GM18858 (cell line): ENCODE measurements around the gene PRSS12.

Source experiments
- ATAC-seq: cut with Tn5 transposase; IDR thresholded peaks from one replicate; pipeline ENCODE4 v1.9.1; 2021; ENCODE audit not compliant: unreplicated experiment

Gene PRSS12

DNA sequence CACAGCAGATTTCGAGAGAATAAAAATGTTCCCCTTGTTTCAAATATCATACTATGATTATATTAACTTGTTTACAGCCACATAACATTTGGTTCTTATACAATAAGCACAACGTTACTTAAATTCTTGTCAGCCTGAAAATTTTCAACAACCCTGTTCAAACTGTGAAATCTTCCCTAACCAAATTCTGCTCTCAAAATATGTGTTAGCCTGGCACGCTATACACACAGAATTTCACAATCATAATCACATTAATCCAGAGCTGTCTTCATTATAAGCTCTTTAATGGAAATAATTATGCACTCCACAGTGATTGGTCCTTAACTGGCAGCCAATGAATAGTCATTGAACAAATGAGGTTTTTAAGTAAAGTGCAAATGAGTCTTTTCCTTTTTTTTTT, 7.3 kb upstream of the PRSS12 start:
- ATAC-seq: no peak

DNA sequence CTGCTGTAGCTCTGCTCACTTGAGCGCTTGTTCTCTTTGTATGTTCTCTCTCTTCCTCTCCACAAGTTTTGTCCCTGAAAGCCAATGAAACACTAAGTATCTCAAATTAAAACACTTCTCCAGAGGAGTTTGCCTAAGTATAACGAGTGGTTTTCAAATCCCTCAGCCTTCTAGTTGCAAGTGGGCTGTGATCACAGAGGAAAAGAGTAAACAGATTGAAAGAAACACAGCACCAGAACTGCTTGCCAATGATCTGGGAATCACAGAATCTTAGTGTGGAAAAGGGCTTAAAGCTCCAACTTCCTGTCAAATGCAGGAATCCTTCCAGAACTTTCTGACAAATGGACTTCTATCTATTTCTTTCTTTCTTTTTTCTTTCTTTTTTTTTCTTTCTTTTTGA, 4.8 kb upstream of the PRSS12 start:
- no peak for ATAC-seq

DNA sequence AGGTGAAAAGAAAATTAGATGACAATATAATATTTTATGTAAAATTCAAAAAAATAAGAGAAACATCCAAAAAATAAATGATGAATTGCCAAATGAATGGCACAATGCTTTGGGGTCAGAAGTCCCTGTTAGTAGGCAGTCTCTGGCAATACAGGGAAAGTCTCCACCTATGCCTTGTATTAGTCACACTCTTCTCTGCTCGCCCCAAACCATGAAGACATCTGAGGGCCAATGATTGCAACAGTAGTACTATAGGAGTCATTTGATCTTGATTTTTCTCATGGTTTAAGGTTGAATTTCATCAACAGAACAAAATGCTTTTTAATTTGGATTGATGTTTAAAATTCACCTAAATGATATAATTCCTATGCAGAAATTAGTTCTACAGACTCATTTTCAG, 3.9 kb upstream of the PRSS12 start:
- ATAC-seq: no peak

DNA sequence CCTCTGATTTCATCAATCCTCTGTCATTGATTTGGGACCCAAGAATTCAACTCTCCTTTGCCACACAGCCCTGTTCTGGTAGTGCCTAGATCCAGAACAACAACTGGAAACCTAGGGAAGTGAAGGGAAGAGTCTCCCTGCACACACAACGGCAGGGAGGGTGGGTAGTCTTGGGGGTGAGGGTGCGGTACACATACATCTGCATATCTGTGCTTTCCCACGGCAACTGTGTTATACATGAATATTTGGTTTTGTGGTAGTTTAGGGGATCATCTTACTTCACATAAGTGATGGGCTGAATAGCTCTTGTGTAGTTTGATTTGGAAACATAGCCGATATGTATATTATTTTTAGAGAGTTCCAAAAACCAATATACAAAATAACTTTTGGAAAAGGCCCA, 3.3 kb upstream of the PRSS12 start:
- no peak for ATAC-seq

DNA sequence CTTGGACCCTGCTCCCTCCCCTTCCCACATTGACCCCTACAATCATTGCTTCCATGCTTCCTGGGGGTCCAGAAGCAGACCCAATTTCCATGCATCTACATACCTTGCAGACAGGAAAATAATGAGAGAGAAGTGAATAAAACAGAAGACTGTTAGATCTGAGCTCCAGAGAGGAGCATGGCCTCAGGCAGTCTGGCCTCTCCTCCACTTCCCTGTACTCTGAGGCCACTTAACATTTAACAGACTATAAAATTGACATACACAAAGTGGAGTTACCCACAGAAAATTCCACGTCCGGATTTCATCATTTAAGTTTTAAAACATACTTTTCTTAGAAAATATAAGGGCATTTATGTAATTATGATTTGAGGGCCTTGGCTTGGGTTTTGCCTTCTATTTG, 2.1 kb upstream of the PRSS12 start:
- no peak for ATAC-seq

DNA sequence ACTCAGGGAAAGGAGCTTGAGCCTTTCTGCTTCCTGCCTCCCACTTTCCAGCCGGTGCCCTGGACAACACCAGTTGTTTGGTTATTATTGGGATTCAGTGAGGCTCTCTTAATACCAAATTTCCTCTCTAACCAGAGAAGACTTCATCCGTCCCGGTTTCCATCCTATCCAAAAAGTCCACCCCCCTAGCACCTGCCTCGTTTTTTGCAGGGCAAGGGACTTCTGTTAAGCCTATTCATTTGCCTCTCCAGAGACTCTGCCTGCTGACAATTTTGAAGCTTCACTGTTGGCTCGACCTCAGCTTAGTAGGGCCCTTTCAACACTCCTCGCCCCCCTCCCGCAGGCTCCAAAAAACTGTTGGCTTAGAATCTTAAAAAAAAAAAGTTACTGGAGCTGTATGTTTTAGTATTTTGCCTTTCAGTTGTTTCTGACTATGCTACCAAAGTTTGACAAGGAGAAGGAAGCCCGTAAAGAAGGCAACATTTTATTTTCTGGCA, 779 bp upstream of the PRSS12 start:
- no peak for ATAC-seq

DNA sequence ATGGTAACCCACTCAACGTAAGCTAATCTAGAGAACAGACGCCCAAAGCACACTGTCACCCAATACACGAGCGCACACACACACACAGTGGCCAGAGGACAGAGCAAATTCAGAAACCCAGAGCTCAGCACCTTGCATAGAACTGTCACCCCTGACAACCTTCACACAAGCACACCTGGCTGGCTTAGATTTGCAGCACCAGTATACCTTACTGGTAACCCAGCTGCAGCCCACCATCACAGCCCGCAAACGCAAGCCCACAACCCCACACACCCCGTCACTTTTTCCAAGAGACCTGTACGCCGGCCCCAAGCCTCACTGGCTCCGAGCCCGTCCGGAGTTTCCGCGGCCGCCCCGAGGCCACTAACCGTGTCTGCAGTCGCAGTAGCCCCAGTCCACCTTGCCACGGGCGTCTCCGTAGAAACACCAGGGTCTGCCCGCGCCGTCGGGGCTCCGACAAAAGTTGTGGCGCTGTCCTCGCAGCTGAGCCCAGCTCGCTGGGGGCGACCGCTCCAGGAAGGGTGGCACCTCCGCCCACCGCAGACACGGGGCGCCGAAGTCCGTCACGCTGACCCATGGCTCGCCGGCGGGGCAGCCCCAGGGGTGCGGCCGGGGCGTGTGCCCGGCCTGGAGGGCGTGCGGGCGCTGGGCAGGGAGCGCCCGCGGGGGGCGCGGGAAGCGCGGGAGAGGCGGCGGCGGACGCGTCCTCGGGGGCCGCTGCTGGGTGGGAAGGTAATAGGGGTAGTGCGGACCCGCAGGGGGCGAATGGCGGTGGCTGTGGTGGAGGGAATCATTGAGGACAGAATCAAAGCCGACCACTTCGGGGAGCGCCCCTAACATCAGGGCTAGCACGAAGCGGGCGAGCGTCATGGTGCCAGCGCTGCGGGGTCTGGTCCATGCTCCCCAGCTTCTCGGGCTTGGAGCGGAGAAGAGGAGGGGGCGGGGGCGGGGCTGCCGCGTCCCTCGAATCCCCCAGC, 664 bp downstream of the PRSS12 start:
- ATAC-seq: peak; percentile 10

DNA sequence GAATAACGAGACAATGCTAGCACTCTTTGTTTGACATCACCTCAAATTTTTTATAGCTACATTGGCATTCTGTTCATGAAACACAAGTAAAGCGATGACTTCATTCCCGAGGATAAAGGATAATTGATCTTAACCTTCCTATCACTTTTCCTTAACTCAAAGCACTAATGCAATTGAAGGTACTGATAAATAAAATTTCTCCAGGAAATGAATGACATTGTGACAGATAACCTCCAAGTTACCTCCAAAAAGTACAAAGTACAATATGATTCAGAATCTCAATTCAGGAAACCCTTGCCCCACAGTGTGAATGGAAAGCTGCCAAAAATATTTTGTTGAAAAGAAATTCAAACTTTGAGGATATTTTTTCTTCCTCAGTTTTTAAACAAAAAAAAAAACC, 1.8 kb downstream of the PRSS12 start:
- ATAC-seq: no peak

DNA sequence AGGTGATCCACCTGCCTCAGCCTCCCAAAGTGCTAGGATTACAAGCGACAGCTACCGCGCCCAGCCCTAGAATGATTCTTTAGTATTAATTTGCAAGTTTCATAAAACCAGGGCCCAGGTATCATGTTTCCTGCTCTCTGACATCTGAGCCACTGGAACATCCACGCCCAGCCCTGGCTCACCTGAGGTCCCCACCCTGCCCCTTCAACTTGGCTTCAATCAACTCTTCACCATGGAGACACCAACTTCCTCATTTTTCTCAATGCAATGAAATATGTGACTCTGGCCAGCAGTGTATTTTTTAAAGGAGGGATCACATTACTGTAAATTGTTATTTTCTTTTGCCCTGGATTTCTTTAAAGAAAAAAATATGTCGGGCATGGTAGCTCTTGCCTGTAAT, 3.9 kb downstream of the PRSS12 start:
- ATAC-seq: no peak

DNA sequence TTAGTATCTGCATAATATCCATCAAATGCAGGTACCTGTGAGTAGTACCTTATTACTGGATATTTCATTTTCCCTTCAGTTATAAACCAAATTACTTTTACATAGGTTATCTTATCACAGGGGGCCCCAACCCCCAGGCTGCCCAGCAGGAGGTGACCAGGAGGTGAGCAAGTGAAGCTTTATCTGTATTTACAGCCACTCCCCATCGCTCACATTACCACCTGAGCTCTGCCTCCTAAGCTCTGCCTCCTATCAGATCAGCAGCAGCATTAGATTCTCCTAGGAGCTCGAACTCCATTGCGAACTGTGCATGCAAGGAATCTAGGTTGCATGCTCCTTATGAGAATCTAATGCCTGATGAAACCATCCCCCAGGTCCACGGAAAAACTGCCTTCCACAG, 6.3 kb downstream of the PRSS12 start:
- no peak for ATAC-seq

DNA sequence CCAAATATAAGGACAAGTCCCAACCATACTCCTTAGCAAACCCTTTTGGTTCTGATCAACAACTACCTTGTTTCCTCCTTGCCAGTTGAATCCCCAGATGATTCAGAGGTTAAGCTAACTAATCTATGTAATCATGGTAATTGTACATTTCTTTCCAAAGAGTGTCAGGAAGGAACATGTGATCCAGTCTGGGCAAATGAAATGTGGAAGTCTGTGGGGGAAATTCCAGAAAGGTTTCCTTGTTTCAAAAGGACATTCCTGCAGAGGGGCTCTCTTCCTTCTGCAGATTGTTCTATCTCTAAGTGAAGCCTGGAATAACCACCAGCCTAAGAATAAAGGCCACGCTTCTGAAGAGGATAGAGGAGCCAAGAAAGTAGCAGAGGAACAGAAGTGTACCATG, 7.0 kb downstream of the PRSS12 start:
- no peak for ATAC-seq

DNA sequence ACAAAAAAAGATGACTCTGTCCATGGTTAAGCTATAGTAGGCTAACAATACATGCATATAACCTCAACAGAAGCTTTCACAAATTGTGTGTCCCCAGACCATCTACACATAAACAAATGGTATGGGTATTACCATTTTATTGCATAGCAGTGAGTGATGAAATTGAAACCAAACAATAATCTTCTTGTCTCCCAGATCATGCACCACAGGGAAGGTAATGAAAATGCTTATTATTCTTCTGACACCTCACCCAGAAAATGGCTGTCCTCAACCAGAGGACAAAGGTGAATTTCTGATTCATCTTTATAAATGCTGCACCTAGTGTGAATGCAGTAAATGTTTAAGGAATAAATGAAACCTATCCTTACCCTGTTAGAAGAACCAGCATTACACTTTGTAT, 8.0 kb downstream of the PRSS12 start:
- no peak for ATAC-seq

DNA sequence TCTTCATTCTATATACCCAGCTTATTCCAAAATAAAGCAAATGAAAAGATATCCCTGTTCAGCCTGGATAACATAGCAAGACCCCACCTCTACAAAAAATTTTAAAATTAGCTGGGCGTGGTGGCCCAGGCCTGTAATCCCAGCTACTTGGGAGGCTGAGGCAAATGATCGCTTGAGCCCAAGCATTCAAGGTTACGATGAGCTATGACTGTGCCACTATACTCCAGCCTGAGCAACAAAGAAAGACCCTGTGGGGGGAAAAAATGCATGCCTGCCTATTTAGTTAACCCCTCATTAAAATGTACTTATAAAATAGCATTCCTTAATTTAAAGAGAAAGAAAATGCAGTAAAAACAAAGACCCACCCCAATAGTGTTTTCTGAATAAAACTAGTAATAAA, 9.3 kb downstream of the PRSS12 start:
- no peak for ATAC-seq

DNA sequence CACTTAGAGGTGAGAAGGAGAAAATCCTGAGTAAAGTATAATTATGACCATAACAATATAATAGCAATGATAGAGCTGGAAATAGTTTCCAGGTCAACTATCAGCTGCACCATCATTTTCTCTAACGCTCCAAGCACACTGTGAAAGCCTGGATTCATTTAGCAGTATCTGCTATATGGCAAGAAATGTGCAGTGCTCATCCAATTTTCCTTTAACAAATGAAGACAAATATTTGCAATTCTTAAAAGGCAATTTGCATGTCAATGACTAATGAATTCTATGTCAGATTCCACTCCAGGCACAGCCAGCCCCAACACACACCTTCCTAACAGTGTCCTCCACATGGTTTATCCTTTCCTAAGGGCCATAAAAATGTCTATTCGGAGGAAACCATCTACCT, 12.7 kb downstream of the PRSS12 start:
- no peak for ATAC-seq

DNA sequence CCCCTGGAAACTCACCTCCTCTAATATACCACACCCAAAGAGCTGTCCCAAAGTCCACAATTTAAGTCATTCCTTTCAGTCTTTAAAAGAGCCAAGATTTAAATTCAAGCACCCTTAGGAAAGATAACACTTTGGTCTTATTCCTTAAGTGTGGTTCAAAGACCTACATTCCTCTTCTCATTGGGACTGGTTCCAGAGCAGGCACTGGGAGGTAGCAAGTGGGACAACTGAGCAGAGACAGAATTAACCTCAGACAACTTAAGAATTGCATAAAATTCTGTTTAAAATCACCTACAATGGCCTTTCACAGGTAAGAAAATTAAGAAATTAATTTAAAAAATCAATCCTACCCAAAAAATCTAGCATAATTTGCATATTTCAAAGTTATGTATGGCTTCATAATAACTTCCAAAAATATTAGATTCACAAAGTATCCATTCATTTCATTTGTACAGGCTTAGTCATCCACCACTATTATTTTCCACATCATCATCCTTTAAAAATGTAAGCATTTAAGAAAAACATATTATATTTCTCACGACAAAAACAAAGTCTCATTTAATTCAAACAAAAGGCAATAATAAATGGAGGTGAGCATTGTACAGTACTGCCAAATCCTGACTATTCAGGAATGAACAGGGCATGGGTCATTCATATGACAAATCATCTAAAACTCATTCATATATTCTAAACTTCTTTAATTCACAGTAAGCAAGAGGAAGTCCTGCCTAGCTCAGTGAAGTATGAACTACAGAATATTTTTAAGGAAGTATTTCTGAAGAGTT, 13.6 kb downstream of the PRSS12 start:
- ATAC-seq: no peak

DNA sequence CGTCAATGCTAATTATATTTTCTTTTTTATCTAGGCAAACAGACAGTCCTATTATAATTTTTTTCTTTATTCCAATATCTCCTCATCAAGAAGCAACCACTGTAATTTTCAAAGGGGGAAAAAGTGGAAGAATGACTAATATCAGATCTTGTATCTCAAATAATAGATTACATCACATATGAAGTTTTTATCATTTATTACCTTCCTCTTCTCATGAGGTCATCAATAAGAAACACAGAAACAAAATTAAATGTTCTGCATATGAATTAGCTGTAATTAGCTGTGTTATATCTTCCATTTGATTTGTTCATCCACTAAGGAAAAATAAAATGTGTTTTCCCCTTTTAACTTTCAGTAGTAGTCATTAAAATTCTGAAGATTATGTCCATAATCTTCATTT, 14.3 kb downstream of the PRSS12 start:
- no peak for ATAC-seq

DNA sequence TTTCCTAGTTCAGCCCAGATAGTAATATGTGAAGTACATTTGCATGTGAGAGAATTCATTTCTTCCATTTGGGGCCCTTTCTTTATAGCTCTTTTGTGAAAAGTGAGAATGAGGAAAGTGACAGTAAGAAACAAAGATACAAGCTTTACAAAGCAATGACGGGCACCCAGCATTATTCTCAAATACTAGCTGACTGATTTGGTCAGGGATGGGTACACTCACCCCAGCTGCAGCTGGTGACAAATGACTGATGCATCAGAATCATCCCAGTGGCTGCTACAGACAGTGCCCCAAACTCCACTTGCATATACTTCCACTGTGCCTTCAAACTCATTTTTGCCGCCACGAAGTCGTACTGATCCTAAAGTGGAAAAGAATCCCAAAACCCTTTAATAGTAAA, 14.8 kb downstream of the PRSS12 start:
- no peak for ATAC-seq

DNA sequence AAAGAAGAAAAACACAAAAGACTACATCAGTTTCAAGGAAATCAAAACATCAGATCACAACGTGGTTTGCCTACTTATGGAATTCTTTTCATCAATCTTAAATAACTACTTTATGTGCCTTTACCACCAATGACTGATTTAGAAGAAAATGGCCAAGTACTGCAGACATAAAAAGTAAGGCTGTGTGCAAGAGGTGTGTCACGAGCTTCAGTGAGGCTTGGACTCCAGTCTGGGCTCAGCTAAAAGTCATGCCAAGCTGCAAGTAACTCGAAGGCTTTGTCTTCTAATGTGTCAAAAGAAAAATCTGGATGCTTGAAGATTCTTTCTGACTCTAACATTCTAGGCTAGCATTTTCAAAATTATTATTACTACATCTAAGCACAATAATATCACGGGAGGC, 17.0 kb downstream of the PRSS12 start:
- ATAC-seq: no peak

DNA sequence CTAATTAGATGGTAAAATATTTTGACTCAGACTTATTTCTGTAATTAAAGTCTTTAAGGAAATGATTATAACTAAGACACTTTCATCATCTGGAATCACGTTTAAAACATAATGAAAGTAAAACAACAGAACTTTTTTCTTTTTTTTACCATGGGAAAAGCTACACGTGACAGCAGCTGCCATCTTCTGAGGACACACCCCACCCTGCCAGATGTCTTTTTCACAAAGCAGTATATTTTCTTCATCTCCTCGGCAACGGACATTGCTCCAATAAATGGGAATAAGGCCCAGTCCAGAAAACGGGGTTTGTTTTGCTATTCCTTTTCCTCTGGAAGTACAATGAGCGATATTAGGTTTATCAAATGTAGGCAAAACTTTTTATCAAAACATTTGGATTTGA, 17.5 kb downstream of the PRSS12 start:
- no peak for ATAC-seq

DNA sequence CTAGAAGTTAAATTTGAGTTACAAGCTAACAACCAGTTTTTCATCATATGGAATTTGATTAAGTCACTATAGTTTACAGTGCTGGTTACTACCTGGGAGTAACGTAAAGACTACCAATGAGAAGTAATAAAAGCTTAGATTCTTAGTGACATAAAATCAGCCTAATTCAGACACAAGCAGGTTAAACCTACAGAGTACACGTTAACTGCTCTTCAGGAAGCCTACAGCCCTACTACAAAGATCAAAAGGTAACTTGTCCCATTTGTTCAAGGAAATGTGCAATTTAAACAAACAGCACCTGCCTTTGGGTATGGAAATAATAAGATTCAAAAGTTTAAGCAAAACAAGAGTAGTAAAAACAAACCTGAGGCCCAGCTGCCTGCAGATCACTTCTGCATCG, 21.5 kb downstream of the PRSS12 start:
- ATAC-seq: no peak

DNA sequence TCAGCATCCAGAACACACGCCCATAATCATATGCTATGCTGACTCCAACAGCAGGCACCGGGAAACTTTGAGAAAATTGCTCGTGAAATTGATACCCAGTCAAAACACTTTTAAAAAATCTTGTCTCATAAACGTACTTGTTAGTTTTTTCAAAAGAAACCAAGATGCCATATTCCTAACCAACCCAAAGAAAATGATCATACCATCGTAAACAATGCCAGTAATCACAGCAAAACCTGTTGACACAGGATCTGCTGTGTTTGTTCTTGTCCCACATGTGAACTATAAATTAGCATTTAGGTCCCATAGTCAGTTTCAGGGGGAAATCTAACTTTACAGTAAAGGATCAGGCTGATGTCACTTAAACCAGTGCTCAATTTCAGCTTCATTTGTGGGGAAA, 23.0 kb downstream of the PRSS12 start:
- ATAC-seq: no peak
